GM10248 (cell line): Measurements from ENCODE around the gene GALNT4.
A peak's percentile ranks its signal among the peaks of the same experiment; 100 is the strongest.

Experiments used
- CTCF ChIA-PET: fragments of 300-600 bp; sonication (Branson Sonifier 250); formaldehyde crosslinking; extraction: SDS; loops from one replicate; lab custom pipeline; 2021; ENCODE audit warnings: antibody characterized with exemption; lab: Yijun Ruan, JAX
- POLR2A ChIA-PET: fragments of 350-650 bp; sonication (Branson Sonifier 250); formaldehyde crosslinking; extraction: SDS; loops from one replicate; lab custom pipeline; 2020; ENCODE audit warnings: antibody characterized with exemption; lab: Yijun Ruan, JAX
- DNase-seq: peaks from one replicate; pipeline ENCODE4 v3.0.0; 2012; ENCODE audit errors: extremely low spot score
- CTCF ChIP-seq: IDR thresholded peaks from 2 replicates; pipeline ENCODE4 v1.5.1; 2012; ENCODE audit warnings: mild to moderate bottlenecking, low read depth; ENCODE audit errors: extremely low read depth, missing control alignments, control extremely low read depth

The GALNT4 gene

GRCh38 chr12:89499857-89500256 lies 24.7 kb downstream of the GALNT4 start:
- no peak for DNase-seq
- no peak for TF ChIP-seq CTCF
- ChIA-PET CTCF (no interaction called here), POLR2A (no interaction called here)

- TF ChIP-seq CTCF, result no peak
- CTCF ChIA-PET, result interaction anchor here (0.6 to 3.0 kb wide), 5 partner anchors 9 to 27 kb away, joined by 3 to 14 read pairs (median 3); no protein-coding TSS in a partner anchor
- DNase-seq, result no peak
- POLR2A ChIA-PET, result no interaction called here
Measured at GRCh38 chr12:89497467-89497866, 27.1 kb downstream of the GALNT4 start.

- no peak for DNase-seq
- no peak for TF ChIP-seq CTCF
- POLR2A ChIA-PET, result no interaction called here
- CTCF ChIA-PET, result interaction anchor here (1.0 to 3.0 kb wide), 7 partner anchors 9 to 35 kb away, joined by 3 to 14 read pairs (median 3); no protein-coding TSS in a partner anchor
Measured at GRCh38 chr12:89497005-89497404, 27.6 kb downstream of the GALNT4 start.

- peak; percentile 38 for DNase-seq
- TF ChIP-seq CTCF, result no peak
- POLR2A ChIA-PET, result no interaction called here
- CTCF ChIA-PET, result interaction anchor here (0.6 to 1.5 kb wide), 3 partner anchors 22 to 186 kb away, joined by 3 to 5 read pairs (median 3); no protein-coding TSS in a partner anchor
Measured at GRCh38 chr12:89494411-89495231, 30.0 kb downstream of the GALNT4 start.

GRCh38 chr12:89493670-89494302 lies 30.8 kb downstream of the GALNT4 start:
- ChIA-PET POLR2A (no interaction called here), CTCF (interaction anchor here (1.1 to 1.5 kb wide), 3 partner anchors 9 to 32 kb away, joined by 3 to 5 read pairs (median 5); no protein-coding TSS in a partner anchor)
- DNase-seq, result peak; percentile 12
- TF ChIP-seq CTCF, result no peak

- no peak for DNase-seq
- no peak for TF ChIP-seq CTCF
- ChIA-PET CTCF (interaction anchor here (1.1 to 1.5 kb wide), 2 partner anchors 9 to 24 kb away, joined by 3 to 5 read pairs; no protein-coding TSS in a partner anchor), POLR2A (no interaction called here)
Measured at GRCh38 chr12:89492883-89493282, 31.7 kb downstream of the GALNT4 start.
